Measurements from ENCODE around the gene TRAK1.

The TRAK1 gene

DNA sequence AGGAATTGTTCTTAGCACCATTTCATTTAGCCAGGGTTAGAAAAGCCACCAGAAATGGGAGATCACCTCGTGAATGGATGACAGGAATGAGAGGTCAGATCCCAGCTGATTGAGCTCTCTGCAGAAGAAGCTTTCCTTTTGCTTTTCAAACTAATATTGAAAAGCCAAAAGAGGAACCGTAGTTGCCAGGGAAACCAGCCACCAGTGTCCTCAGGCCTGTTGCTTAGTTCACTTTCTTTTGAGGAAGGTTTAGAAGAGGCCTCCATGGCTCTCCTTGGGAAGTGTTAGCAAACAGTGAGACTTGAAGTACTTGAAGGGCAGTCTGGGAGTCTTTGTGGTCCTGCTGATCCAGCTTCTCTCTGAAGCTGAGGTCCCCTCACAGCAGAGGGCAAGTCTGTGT, 182.2 kb downstream of the TRAK1 start:
- no peak for DNase-seq (ENCODE audit: low spot score)
- in situ Hi-C loops (cut with MboI; ENCODE audit: low sequenced_read_pairs, unreplicated experiment): no loop called here
- TF ChIP-seq, protein P1, sequence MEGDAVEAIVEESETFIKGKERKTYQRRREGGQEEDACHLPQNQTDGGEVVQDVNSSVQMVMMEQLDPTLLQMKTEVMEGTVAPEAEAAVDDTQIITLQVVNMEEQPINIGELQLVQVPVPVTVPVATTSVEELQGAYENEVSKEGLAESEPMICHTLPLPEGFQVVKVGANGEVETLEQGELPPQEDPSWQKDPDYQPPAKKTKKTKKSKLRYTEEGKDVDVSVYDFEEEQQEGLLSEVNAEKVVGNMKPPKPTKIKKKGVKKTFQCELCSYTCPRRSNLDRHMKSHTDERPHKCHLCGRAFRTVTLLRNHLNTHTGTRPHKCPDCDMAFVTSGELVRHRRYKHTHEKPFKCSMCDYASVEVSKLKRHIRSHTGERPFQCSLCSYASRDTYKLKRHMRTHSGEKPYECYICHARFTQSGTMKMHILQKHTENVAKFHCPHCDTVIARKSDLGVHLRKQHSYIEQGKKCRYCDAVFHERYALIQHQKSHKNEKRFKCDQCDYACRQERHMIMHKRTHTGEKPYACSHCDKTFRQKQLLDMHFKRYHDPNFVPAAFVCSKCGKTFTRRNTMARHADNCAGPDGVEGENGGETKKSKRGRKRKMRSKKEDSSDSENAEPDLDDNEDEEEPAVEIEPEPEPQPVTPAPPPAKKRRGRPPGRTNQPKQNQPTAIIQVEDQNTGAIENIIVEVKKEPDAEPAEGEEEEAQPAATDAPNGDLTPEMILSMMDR (IDR thresholded peaks at IDR 0.05; ENCODE audit: borderline replicate concordance, control extremely low read depth, extremely low read depth, insufficient read depth, missing control alignments): no peak

DNA sequence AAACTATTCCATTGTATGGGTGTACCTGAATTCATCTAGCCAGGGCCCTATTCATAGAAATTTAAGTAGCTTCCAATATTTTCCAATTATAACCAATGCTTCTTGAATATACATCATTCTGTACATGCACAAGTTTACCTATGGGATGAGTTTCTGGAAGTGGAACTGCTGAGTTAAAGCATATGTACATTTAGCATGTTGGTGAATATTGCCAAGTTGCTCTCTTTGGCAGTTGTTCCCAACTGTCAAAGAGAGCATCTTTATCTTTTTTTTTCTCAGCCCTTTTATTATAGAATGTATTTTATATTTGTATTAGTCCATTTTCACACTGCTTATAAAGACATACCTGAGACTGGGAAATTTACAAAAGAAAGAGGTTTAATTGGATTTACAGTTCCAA, 183.1 kb downstream of the TRAK1 start:
- DNase-seq (ENCODE audit: low spot score): no peak
- in situ Hi-C loops (cut with MboI; ENCODE audit: low sequenced_read_pairs, unreplicated experiment): no loop called here
- TF ChIP-seq, protein P1 (IDR thresholded peaks at IDR 0.05; ENCODE audit: borderline replicate concordance, control extremely low read depth, extremely low read depth, insufficient read depth, missing control alignments): no peak

DNA sequence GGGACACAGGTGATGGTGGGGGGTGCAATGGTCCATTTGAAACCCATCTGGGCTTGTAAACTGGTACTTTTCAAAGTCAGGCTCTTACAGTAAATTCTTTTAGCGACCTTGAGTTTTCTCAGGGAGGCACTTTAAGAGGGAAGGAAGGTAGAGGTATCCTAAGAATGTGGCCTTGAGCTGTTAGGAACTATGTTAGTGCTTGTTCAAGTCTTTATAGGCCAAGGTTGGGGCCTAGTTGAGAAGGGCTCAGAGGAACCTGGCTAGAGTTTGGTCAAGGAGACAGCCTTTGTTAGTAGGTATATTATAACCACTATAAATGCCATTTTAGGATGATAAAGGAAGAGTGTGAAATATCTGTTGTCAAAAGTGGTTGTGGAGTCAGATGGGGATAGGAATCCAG, 184.1 kb downstream of the TRAK1 start:
- TF ChIP-seq, protein P1 (IDR thresholded peaks at IDR 0.05; ENCODE audit: borderline replicate concordance, control extremely low read depth, extremely low read depth, insufficient read depth, missing control alignments): no peak
- in situ Hi-C loops (cut with MboI; ENCODE audit: low sequenced_read_pairs, unreplicated experiment): no loop called here
- no peak for DNase-seq (ENCODE audit: low spot score)

All from GM13976 (cell line).